Astrocyte (in vitro differentiated cells and primary cell): ENCODE data around the gene ATAD2B. TPM values are rescaled to one million over a fixed set of nuclear protein-coding genes. Genes with fewer than 3 reads are reported as not detected.

ENCODE experiments used
- DNase-seq: peaks from one replicate; pipeline ENCODE4 v3.0.0-alpha.2; 2010; ENCODE audit warnings: low read depth
- FAIRE-seq: peaks from 2 replicates; lab custom pipeline; 2011; peaks lifted over from hg19 to GRCh38; lab: Jason Lieb, UNC
- H2AFZ ChIP-seq: 2 replicates; pipeline ENCODE4 v1.6.0; 2012; ENCODE audit warnings: low read depth, low read length, inconsistent platforms
- H3K27ac ChIP-seq: 2 replicates; pipeline ENCODE4 v1.5.1; 2011; ENCODE audit warnings: low read depth, low read length, inconsistent platforms
- H3K27me3 ChIP-seq: 2 replicates; pipeline ENCODE4 v1.6.0; 2011; ENCODE audit warnings: low read length, inconsistent platforms; ENCODE audit not compliant: insufficient read depth
- H3K36me3 ChIP-seq: 2 replicates; pipeline ENCODE4 v1.5.1; 2011; ENCODE audit warnings: low read length, inconsistent platforms; ENCODE audit not compliant: insufficient read depth
- H3K4me1 ChIP-seq: 2 replicates; pipeline ENCODE4 v1.5.1; 2011; ENCODE audit warnings: low read length, inconsistent platforms; ENCODE audit not compliant: insufficient read depth
- H3K4me2 ChIP-seq: 2 replicates; pipeline ENCODE4 v1.6.0; 2012; ENCODE audit warnings: low read length, inconsistent platforms
- H3K4me3 ChIP-seq: 2 replicates; pipeline ENCODE4 v1.5.1; 2011; ENCODE audit warnings: low read depth, mild to moderate bottlenecking, low read length, inconsistent platforms; ENCODE audit not compliant: insufficient read depth
- H3K79me2 ChIP-seq: 2 replicates; pipeline ENCODE4 v1.6.0; 2012; ENCODE audit warnings: mild to moderate bottlenecking, low read length, inconsistent platforms; ENCODE audit not compliant: insufficient read depth
- H3K9ac ChIP-seq: 2 replicates; pipeline ENCODE4 v1.6.0; 2012; ENCODE audit warnings: mild to moderate bottlenecking, low read length, inconsistent platforms
- H3K9me3 ChIP-seq: 2 replicates; pipeline ENCODE4 v1.5.1; 2012; ENCODE audit warnings: low read depth, mild to moderate bottlenecking, low read length, inconsistent platforms; ENCODE audit not compliant: insufficient read depth
- H4K20me1 ChIP-seq: 2 replicates; pipeline ENCODE4 v1.6.0; 2012; ENCODE audit warnings: low read length, inconsistent platforms; ENCODE audit not compliant: insufficient read depth
- H3K27ac Mint-ChIP-seq: one replicate; pipeline ENCODE4 v1.8.0; 2021; ENCODE audit warnings: mild to moderate bottlenecking, mixed read lengths; ENCODE audit not compliant: unreplicated experiment
- H3K27me3 Mint-ChIP-seq: one replicate; pipeline ENCODE4 v1.8.0; 2021; ENCODE audit warnings: low read depth, mixed read lengths; ENCODE audit not compliant: unreplicated experiment
- H3K36me3 Mint-ChIP-seq: one replicate; pipeline ENCODE4 v1.8.0; 2021; ENCODE audit warnings: low read depth, mixed read lengths; ENCODE audit not compliant: unreplicated experiment
- H3K4me1 Mint-ChIP-seq: one replicate; pipeline ENCODE4 v1.8.0; 2021; ENCODE audit warnings: low read depth, mixed read lengths; ENCODE audit not compliant: unreplicated experiment
- H3K4me3 Mint-ChIP-seq: one replicate; pipeline ENCODE4 v1.8.0; 2021; ENCODE audit warnings: mild to moderate bottlenecking, moderate library complexity, mixed read lengths; ENCODE audit not compliant: unreplicated experiment
- H3K9me3 Mint-ChIP-seq: one replicate; pipeline ENCODE4 v1.8.0; 2021; ENCODE audit warnings: mild to moderate bottlenecking, mixed read lengths; ENCODE audit not compliant: unreplicated experiment
- EZH2 ChIP-seq: IDR thresholded peaks from 2 replicates; pipeline ENCODE4 v1.6.1; 2012; ENCODE audit warnings: mild to moderate bottlenecking, low read length, inconsistent platforms; ENCODE audit not compliant: insufficient read depth
- total RNA-seq: library from RNA; stranded (reverse); gene quantifications from 2 replicates; pipeline ENCODE4 v1.2.1, GENCODE V29; 2021
- TF ChIP-seq, protein P1 (sequence below): IDR thresholded peaks from 2 replicates; pipeline ENCODE4 v1.5.1; 2011; ENCODE audit warnings: low read depth, mild to moderate bottlenecking, inconsistent platforms, low read length, moderate library complexity; ENCODE audit not compliant: insufficient read depth

The ATAD2B gene
- total RNA-seq, 1 donor from 2014 or later: 12.2 TPM

DNA sequence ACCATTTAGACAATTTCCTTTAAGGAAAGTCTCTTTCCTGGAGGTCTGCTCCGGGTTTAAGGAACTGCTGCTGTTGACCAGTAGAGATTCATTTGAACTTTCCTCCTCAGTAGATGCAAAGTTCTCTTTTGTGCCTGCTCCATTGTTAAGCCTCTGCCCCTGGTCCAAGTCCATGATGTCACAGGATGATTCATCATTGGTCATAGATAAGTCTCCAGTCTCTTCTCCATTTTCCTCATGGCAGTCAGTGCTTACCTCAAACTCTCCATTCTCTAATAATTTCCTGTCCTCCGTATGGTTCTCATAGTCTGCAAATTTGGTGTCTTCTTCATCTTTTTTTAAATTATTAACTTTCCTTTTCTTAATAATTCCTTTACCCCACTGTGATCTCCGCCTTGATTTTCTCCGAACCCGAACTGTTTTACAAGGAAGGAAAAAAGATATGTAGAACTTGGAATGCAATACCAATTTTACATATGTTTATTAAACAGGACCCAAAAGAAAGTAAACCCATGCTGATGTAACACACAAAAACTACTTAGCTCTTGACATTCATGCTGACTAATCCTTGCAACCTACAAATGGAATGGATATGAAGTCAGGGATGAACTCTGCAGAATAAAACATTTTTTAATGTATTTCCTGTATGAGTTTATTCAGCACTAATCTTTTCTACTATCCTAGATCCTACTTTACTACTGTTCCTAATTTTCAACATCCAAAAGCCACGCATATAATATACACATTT lies 169.1 kb downstream of the ATAD2B start:
- H3K27ac ChIP-seq: peak overlapping the region; percentile 63

DNA sequence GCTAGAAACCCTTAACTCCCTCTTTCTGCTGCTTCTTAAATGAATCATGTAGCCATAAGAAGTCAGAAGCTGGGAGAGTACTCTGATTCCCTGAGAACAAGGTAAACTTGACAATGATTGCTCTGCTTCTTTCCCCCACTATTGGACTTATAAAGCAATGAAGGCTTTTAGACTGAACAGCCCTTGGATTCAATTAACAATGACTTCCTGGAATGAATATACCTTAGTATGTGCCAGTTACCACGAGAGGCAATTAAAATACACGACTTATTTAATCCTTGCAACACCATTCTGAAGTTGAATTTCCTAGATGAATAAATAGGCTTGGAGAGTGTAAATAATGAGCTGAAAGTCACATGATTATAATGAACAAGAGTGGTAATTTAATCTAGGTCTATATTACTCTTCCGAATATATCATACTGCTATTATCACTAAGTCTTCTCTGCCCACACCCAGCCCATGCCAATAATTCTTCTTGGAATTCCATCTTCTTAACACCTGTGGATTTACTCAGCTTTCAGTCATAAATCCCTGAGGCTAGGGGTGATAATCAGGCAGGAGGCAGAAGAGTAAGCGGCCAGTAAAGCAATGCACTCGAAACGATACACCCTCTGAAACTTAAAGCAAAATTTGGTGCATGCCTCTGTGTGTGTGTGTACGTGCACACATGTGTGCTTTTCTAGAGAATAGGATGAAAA lies 170.2 kb downstream of the ATAD2B start:
- peaks cover 2% of the 10 kb centered on the region for H3K36me3 ChIP-seq
- H3K27me3 ChIP-seq: no peaks in the 10 kb centered on the region
- TF ChIP-seq, protein P1, sequence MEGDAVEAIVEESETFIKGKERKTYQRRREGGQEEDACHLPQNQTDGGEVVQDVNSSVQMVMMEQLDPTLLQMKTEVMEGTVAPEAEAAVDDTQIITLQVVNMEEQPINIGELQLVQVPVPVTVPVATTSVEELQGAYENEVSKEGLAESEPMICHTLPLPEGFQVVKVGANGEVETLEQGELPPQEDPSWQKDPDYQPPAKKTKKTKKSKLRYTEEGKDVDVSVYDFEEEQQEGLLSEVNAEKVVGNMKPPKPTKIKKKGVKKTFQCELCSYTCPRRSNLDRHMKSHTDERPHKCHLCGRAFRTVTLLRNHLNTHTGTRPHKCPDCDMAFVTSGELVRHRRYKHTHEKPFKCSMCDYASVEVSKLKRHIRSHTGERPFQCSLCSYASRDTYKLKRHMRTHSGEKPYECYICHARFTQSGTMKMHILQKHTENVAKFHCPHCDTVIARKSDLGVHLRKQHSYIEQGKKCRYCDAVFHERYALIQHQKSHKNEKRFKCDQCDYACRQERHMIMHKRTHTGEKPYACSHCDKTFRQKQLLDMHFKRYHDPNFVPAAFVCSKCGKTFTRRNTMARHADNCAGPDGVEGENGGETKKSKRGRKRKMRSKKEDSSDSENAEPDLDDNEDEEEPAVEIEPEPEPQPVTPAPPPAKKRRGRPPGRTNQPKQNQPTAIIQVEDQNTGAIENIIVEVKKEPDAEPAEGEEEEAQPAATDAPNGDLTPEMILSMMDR: no peak
- TF ChIP-seq EZH2: no peak
- H2AFZ ChIP-seq: no peak overlapping the region
- Mint-ChIP-seq H3K9me3 (no peaks in the 10 kb centered on the region), H3K36me3 (peaks cover 5% of the 10 kb centered on the region), H3K27ac (peak overlapping the region; percentile 35), H3K27me3 (no peaks in the 10 kb centered on the region), H3K4me1 (peaks cover 31% of the 10 kb centered on the region), H3K4me3 (no peak overlapping the region)
- no peak for FAIRE-seq
- H3K27ac ChIP-seq: no peak overlapping the region
- no peaks in the 10 kb centered on the region for H3K9me3 ChIP-seq
- H4K20me1 ChIP-seq: no peaks in the 10 kb centered on the region
- H3K4me2 ChIP-seq: no peak overlapping the region
- no peak overlapping the region for H3K4me3 ChIP-seq
- H3K9ac ChIP-seq: no peak overlapping the region
- no peaks in the 10 kb centered on the region for H3K79me2 ChIP-seq
- peaks cover 10% of the 10 kb centered on the region for H3K4me1 ChIP-seq
- no peak for DNase-seq

More for the DNA sequence above, 169.1 kb downstream of the ATAD2B start:
- no peak overlapping the region for H3K4me3 ChIP-seq
- Mint-ChIP-seq H3K9me3 (no peaks in the 10 kb centered on the region), H3K4me3 (no peak overlapping the region), H3K4me1 (peaks cover 31% of the 10 kb centered on the region), H3K27ac (peak overlapping the region; percentile 98), H3K36me3 (peaks cover 5% of the 10 kb centered on the region), H3K27me3 (no peaks in the 10 kb centered on the region)
- no peaks in the 10 kb centered on the region for H3K27me3 ChIP-seq
- H3K4me2 ChIP-seq: peak overlapping the region; percentile 9
- H4K20me1 ChIP-seq: no peaks in the 10 kb centered on the region
- H3K9ac ChIP-seq: no peak overlapping the region
- H3K4me1 ChIP-seq: peaks cover 10% of the 10 kb centered on the region
- TF ChIP-seq, protein P1: no peak
- TF ChIP-seq EZH2: no peak
- peak; percentile 88 for DNase-seq
- peaks cover 2% of the 10 kb centered on the region for H3K36me3 ChIP-seq
- no peaks in the 10 kb centered on the region for H3K9me3 ChIP-seq
- H3K79me2 ChIP-seq: no peaks in the 10 kb centered on the region
- H2AFZ ChIP-seq: peak overlapping the region; percentile 7
- FAIRE-seq: peak; percentile 56
